NCI-H1694 (cell line): Measurements from ENCODE around the gene LKAAEAR1.

Source experiments
- DNase-seq: peaks from one replicate; lab custom pipeline; 2025; lab: John Stamatoyannopoulos, UW

LKAAEAR1 gene

DNA sequence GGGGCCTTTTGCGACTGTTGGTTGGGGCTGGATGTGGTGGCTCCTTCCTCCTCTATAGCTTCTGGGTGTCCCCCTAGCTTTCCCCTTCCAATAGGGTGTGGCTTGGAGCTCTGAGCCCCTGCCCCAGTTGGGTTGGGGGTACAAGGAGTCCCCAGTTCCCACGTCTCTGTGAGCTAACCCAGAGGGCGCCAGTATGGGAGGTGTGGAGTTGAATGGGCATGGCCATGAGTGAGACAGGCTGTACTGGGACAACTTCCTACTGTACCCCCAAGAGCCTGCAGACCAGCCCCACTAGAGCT, 47.0 kb downstream of the LKAAEAR1 start:
- no peak for DNase-seq

DNA sequence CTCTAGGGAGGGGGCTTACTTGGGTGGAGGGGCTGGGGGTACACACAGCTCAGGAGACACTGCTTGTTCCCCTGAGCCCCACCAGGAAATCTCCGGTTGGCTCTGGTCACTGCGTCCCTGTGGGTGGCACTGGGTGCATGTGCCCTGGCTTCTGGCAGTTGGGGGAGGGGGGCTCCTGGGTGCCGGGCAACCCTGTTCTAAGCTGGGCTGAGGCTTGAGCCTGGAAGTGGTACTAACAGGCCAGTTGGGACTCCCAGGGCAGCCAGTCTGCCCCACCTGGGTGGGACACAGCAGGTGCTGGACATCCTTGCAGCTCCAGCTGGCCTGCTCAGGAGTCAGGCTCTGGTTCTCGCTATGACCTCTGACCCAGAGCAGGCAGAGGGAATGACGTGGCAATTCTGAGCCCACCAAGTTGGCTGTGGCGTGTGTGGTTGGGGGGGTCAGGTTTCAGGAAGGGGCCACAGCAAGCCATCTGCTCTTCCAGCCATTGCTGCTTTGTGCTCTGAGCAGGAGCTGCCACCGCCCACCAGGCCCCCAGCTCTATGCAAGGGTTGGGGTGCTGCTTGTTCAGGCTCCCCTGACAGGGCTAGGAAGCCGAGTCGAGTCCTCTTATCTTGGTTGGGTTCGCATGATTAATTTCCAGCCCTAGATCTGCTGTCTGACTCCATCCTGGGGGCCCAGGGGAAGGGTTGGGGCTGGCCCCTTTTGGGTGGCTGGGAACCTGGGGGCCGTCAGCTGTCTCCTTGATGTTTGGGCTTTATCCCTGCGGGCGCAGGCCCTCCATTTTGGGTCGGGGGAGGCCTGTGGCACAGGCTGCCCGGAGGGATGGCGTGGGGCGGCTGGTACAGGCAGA, 47.6 kb downstream of the LKAAEAR1 start:
- DNase-seq, result no peak

DNA sequence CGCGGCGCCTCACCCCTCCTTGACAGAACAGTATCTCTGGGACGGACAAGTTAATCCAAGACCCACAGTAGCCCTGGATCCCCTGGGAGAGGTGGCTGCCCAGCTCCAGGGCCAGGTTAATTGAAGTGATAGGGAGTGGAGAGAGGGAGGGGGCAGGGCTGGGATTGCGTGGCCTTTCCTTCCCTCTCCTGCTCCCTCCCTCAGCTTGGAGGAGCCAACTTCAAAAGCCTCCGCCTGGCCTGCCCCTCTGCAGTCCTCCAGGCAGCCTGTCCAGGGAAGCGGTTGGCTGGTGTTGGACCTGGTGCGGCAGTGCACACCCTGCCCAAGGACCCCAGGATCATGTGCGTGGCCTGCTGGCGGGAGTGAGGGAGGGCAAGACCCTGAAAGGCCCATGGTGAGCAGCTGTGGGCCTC, 48.3 kb downstream of the LKAAEAR1 start, which contains the start of gene C20orf204:
TSS of gene C20orf204 (plus strand) at position 250 of the 413 bp plus-strand sequence. CDS start at position 392, 142 bp downstream.
- no peak for DNase-seq

DNA sequence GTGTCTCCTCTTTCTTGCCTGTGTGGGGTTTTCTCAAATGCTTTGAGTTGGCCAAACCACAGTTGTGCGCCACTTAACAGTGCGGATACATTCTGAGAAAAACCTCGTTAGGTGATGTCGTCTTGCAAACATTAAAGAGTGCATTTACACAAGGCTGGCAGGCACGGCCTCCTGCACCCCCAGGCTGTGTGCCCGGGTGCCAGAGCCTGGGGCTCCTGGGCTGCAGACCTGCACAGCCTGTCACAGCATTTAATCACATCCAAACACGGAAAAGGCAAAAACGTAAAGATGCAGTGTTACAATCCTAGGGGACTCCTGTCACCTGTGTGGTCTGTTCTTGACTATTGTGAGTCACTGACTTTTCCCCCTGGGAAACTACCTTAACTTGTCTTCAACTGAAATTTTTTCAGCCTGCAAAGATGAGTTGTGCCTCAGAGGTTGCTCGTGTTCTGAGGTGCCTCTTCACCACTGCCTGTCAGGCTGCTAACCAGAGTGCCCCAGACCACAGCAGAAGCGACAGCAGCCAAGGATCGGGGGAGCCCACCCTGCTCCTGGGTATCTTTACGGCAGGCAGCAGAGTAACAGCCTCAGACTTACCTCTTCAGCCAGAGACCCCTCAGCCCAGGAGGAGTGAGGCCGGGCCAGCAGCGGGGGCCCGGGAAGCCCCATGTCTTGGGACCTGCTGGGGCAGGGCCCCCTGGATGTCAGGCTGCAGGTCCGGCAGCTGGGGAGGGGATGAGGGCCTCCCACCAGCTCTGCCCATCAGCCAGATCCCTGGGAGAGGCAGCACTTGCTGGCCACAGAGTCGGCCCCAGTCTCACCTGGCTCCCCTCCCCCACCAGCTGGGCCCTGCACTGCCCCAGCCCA, 48.9 kb downstream of the LKAAEAR1 start:
- DNase-seq, result no peak

DNA sequence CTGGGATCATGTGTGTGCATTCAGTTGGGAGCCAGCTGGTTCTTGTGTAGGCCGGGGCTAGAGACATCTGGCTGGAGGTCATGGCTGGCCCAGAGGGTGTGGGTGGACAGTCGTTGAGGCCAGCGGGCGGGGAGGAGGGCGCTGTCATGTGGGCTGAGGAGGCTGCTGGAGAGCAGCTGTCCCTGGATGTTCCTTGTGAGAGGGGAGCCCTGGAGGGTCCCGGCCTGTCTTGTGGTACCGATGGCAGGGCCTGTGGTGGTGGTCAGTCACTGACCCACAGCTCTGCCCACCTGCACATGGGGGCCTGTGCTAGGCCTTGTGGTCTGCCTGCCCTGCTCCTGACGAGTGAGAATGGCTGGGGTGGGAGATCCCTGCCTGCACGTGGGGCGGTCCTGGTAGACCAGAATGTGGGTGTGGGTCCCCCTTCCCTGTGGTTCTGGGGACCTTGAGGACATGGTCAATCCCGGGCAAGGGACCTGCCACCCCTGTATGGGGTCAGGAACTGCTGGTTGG, 50.2 kb downstream of the LKAAEAR1 start:
- DNase-seq, result no peak
